GM23338 (cell line): ENCODE data around the gene PDGFRB. TPM values are rescaled to one million over a fixed set of nuclear protein-coding genes. Genes with fewer than 3 reads are reported as not detected.

Source experiments
- ATAC-seq: fragments of 200-7000 bp; cut with Tn5 transposase; 3 replicates; pipeline ENCODE4 v1.9.1; 2020
- DNase-seq: peaks from one replicate; pipeline ENCODE4 v3.0.0-alpha.2; 2015; ENCODE audit warnings: low spot score
- H2AFZ ChIP-seq: fragments of 200-600 bp; sonication (generic); 2 replicates; pipeline ENCODE4 v1.8.0; 2016; ENCODE audit warnings: antibody characterized with exemption, mild to moderate bottlenecking, moderate library complexity
- H3F3A ChIP-seq: fragments of 200-600 bp; sonication (generic); replicated peaks from 2 replicates; pipeline ENCODE4 v1.8.0; 2017; ENCODE audit warnings: antibody characterized with exemption, mixed run types, low read depth
- H3K27ac ChIP-seq: fragments of 200-600 bp; sonication (generic); 2 replicates; pipeline ENCODE4 v1.6.1; 2016; ENCODE audit warnings: low read depth
- H3K27me3 ChIP-seq: fragments of 200-600 bp; sonication (generic); 2 replicates; pipeline ENCODE4 v1.8.0; 2016; ENCODE audit warnings: mild to moderate bottlenecking, mixed run types, moderate library complexity; ENCODE audit not compliant: insufficient read depth
- H3K36me3 ChIP-seq: fragments of 200-600 bp; sonication (generic); 2 replicates; pipeline ENCODE4 v1.8.0; 2016; ENCODE audit warnings: mild to moderate bottlenecking; ENCODE audit not compliant: insufficient read depth
- H3K4me1 ChIP-seq: fragments of 200-600 bp; sonication (generic); 2 replicates; pipeline ENCODE4 v1.8.0; 2016; ENCODE audit warnings: mild to moderate bottlenecking, moderate library complexity; ENCODE audit not compliant: insufficient read depth
- H3K4me2 ChIP-seq: fragments of 200-600 bp; sonication (generic); 2 replicates; pipeline ENCODE4 v1.7.1; 2017; ENCODE audit warnings: mixed run types
- H3K4me3 ChIP-seq: fragments of 200-600 bp; sonication (generic); 2 replicates; pipeline ENCODE4 v1.6.1; 2016; ENCODE audit warnings: mixed run types
- H3K79me2 ChIP-seq: fragments of 200-600 bp; sonication (generic); replicated peaks from 2 replicates; pipeline ENCODE4 v1.8.0; 2017; ENCODE audit warnings: mild to moderate bottlenecking; ENCODE audit not compliant: insufficient read depth
- H3K9me2 ChIP-seq: fragments of 200-600 bp; sonication (generic); 2 replicates; pipeline ENCODE4 v1.8.0; 2017; ENCODE audit not compliant: insufficient read depth
- H4K20me1 ChIP-seq: fragments of 200-600 bp; sonication (generic); replicated peaks from 2 replicates; pipeline ENCODE4 v1.8.0; 2017; ENCODE audit warnings: mild to moderate bottlenecking; ENCODE audit not compliant: insufficient read depth
- H3K27ac Mint-ChIP-seq: 2 replicates; pipeline ENCODE4 v1.8.0; 2020; ENCODE audit warnings: inconsistent platforms, mild to moderate bottlenecking, moderate library complexity, mixed read lengths
- H3K27me3 Mint-ChIP-seq: 3 replicates; pipeline ENCODE4 v1.8.0; 2022; ENCODE audit warnings: low read depth, mild to moderate bottlenecking, moderate library complexity, mixed read lengths, inconsistent platforms; ENCODE audit not compliant: insufficient read depth, poor library complexity
- H3K36me3 Mint-ChIP-seq: 3 replicates; pipeline ENCODE4 v1.8.0; 2021; ENCODE audit warnings: low read depth, mild to moderate bottlenecking, inconsistent platforms, moderate library complexity, mixed read lengths
- H3K4me1 Mint-ChIP-seq: 3 replicates; pipeline ENCODE4 v1.8.0; 2020; ENCODE audit warnings: mild to moderate bottlenecking, inconsistent platforms, mixed read lengths
- H3K4me3 Mint-ChIP-seq: 3 replicates; pipeline ENCODE4 v1.8.0; 2021; ENCODE audit warnings: moderate library complexity, mild to moderate bottlenecking, inconsistent platforms, mixed read lengths
- H3K9me3 Mint-ChIP-seq: 3 replicates; pipeline ENCODE4 v1.8.0; 2020; ENCODE audit warnings: moderate library complexity, mild to moderate bottlenecking, inconsistent platforms, mixed read lengths
- CREB1 ChIP-seq: fragments of 250-450 bp; sonication (Bioruptor Pico); IDR thresholded peaks from 2 replicates; pipeline ENCODE4 v1.5.0; 2020; ENCODE audit warnings: low read depth, mild to moderate bottlenecking, moderate library complexity
- CTCF ChIP-seq, 2 experiments: fragments of 200-600 bp in 1 of 2; sonication (generic) in 1 of 2; conservative IDR thresholded peaks; 2 replicates each; pipeline versions ENCODE4 v1.5.1 to v1.6.1; 2016 to 2017; ENCODE audit warnings: antibody characterized with exemption in 2 of 2, low read depth in 2 of 2, mild to moderate bottlenecking in 2 of 2, moderate library complexity in 1 of 2
- ETS1 ChIP-seq: IDR thresholded peaks from 2 replicates; pipeline ENCODE4 v1.6.1; 2016; ENCODE audit warnings: antibody characterized with exemption
- EZH2 ChIP-seq: fragments of 200-600 bp; sonication (generic); IDR thresholded peaks from one replicate; pipeline ENCODE4 v1.8.0; 2017; ENCODE audit warnings: antibody characterized with exemption, mild to moderate bottlenecking, low read depth; ENCODE audit not compliant: unreplicated experiment
- EZH2phosphoT487 ChIP-seq: fragments of 200-600 bp; sonication (generic); IDR thresholded peaks from one replicate; pipeline ENCODE4 v1.8.1; 2018; ENCODE audit warnings: antibody characterized with exemption; ENCODE audit not compliant: unreplicated experiment
- JUNB ChIP-seq: IDR thresholded peaks from one replicate; pipeline ENCODE4 v1.6.1; 2016; ENCODE audit warnings: antibody characterized with exemption; ENCODE audit not compliant: unreplicated experiment
- NANOG ChIP-seq: IDR thresholded peaks from 2 replicates; pipeline ENCODE4 v1.6.1; 2016; ENCODE audit warnings: antibody characterized with exemption, borderline replicate concordance
- POLR2AphosphoS5 ChIP-seq: IDR thresholded peaks from 2 replicates; pipeline ENCODE4 v1.6.1; 2016; ENCODE audit warnings: antibody characterized with exemption, low read depth
- REST ChIP-seq: IDR thresholded peaks from one replicate; pipeline ENCODE4 v1.6.1; 2018; ENCODE audit warnings: antibody characterized with exemption; ENCODE audit not compliant: unreplicated experiment
- STAT1 ChIP-seq: IDR thresholded peaks from one replicate; pipeline ENCODE4 v1.6.1; 2016; ENCODE audit warnings: antibody characterized with exemption; ENCODE audit not compliant: unreplicated experiment
- ZNF114 ChIP-seq: fragments of 250-450 bp; sonication (Bioruptor Pico); IDR thresholded peaks from 2 replicates; pipeline ENCODE4 v1.5.0; 2020; ENCODE audit warnings: mild to moderate bottlenecking, moderate library complexity
- ZNF331 ChIP-seq: fragments of 250-450 bp; sonication (Bioruptor Pico); IDR thresholded peaks from 2 replicates; pipeline ENCODE4 v1.5.0; 2020; ENCODE audit warnings: low read depth, mild to moderate bottlenecking, moderate library complexity
- ZNF462 ChIP-seq: fragments of 250-450 bp; sonication (Bioruptor Pico); IDR thresholded peaks from 2 replicates; pipeline ENCODE4 v1.5.0; 2020; ENCODE audit warnings: mild to moderate bottlenecking, moderate library complexity
- polyA plus RNA-seq: library from polyadenylated mRNA; unstranded; fragments of >200 nt; fragmentation: Nextera tagmentation; extraction: Ambion mirVana; gene quantifications from 2 replicates; pipeline ENCODE4 v1.2.1, GENCODE V29; 2016
- total RNA-seq: library from RNA; depleted of rRNA; stranded (reverse); fragments of >200 nt; shearing (Covaris generic); gene quantifications from 2 replicates; pipeline ENCODE4 v1.2.3, GENCODE V29; 2014

Gene PDGFRB
- total and polyA plus RNA-seq, 2 experiments from 2014 or later = 4.5 to 11.3 TPM

GRCh38 chr5:150097152-150097551 lies 58.5 kb downstream of the PDGFRB start:
- H4K20me1 ChIP-seq = no peaks in the 10 kb centered on the region
- H3K27me3 ChIP-seq = no peaks in the 10 kb centered on the region
- ATAC-seq (no peak), DNase-seq (no peak)
- no peaks in the 10 kb centered on the region for H3F3A ChIP-seq
- H3K27me3 Mint-ChIP-seq = peaks cover 3% of the 10 kb centered on the region
- no peaks in the 10 kb centered on the region for H3K9me3 Mint-ChIP-seq
- no peak overlapping the region for H2AFZ ChIP-seq
- no peak overlapping the region for H3K27ac Mint-ChIP-seq
- TF ChIP-seq EZH2phosphoT487 = no peak
- TF ChIP-seq ZNF331 = no peak
- TF ChIP-seq ETS1 = no peak
- no peak for TF ChIP-seq ZNF462 (CRISPR knock-in tag)
- no peak for TF ChIP-seq REST
- no peak for TF ChIP-seq JUNB
- TF ChIP-seq CTCF (conservative IDR thresholded peaks at IDR 0.05; ENCODE audit: low read depth in 2 of 2) = no peak
- TF ChIP-seq NANOG = no peak
- TF ChIP-seq ZNF114 (CRISPR knock-in tag) = no peak
- TF ChIP-seq STAT1 = no peak
- TF ChIP-seq EZH2 = no peak
- no peak for TF ChIP-seq CREB1
- TF ChIP-seq POLR2AphosphoS5 = no peak
- no peak overlapping the region for H3K27ac ChIP-seq
- no peak overlapping the region for H3K4me3 ChIP-seq
- H3K36me3 ChIP-seq = no peaks in the 10 kb centered on the region
- H3K36me3 Mint-ChIP-seq = no peaks in the 10 kb centered on the region
- no peaks in the 10 kb centered on the region for H3K9me2 ChIP-seq
- H3K4me1 ChIP-seq = no peaks in the 10 kb centered on the region
- H3K4me3 Mint-ChIP-seq = no peak overlapping the region
- H3K79me2 ChIP-seq = no peaks in the 10 kb centered on the region
- H3K4me1 Mint-ChIP-seq = no peaks in the 10 kb centered on the region
- H3K4me2 ChIP-seq = no peak overlapping the region
